Heart left ventricle (tissue), 16 donors: ENCODE data around the gene LAGE3. TPM values are rescaled to one million over a fixed set of nuclear protein-coding genes. Genes with fewer than 3 reads are reported as not detected.

Source experiments
- ATAC-seq, 4 donors: fragments of 200-7000 bp; cut with Tn5 transposase; one replicate each; pipeline ENCODE4 v1.9.1; 2020 to 2022; ENCODE audit warnings: moderate library complexity in 4 of 4, mild to moderate bottlenecking in 3 of 4, moderate number of reproducible peaks in 1 of 4
- DNase-seq, 5 donors: peaks; one replicate each; pipeline ENCODE4 v3.0.0-alpha.2; 2020
- H3K27ac ChIP-seq, 12 donors: fragments of 200-600 bp; sonication (generic) in 4 of 12; one replicate each; pipeline versions ENCODE4 v1.5.0 to v1.8.0; 2016 to 2022; ENCODE audit warnings: mild to moderate bottlenecking in 2 of 12
- H3K27me3 ChIP-seq, 9 donors: fragments of 200-600 bp; sonication (generic) in 2 of 9; one replicate each; pipeline versions ENCODE4 v1.5.1 to v1.8.0; 2016 to 2022; ENCODE audit warnings: mild to moderate bottlenecking in 3 of 9
- H3K36me3 ChIP-seq, 9 donors: fragments of 200-600 bp; sonication (generic) in 2 of 9; one replicate each; pipeline versions ENCODE4 v1.5.0 to v1.8.0; 2018 to 2022; ENCODE audit warnings: mild to moderate bottlenecking in 2 of 9
- H3K4me1 ChIP-seq, 12 donors: fragments of 200-600 bp; sonication (generic) in 4 of 12; one replicate each; pipeline versions ENCODE4 v1.5.0 to v1.8.0; 2016 to 2022; ENCODE audit warnings: mild to moderate bottlenecking in 3 of 12
- H3K4me3 ChIP-seq, 12 donors: fragments of 200-600 bp; sonication (generic) in 4 of 12; one replicate each; pipeline versions ENCODE4 v1.5.0 to v1.8.0; 2017 to 2022; ENCODE audit warnings: mild to moderate bottlenecking in 9 of 12, moderate library complexity in 4 of 12
- H3K9me3 ChIP-seq, 12 donors: fragments of 200-600 bp; sonication (generic) in 4 of 12; one replicate each; pipeline versions ENCODE4 v1.5.0 to v1.8.0; 2016 to 2022; ENCODE audit warnings: mild to moderate bottlenecking in 1 of 12
- CTCF ChIP-seq, 12 donors: fragments of 200-600 bp; sonication (generic) in 4 of 12; IDR thresholded peaks; one replicate each; pipeline versions ENCODE4 v1.5.0 to v1.8.0; 2018 to 2022; ENCODE audit warnings: antibody characterized with exemption in 12 of 12, mild to moderate bottlenecking in 5 of 12
- POLR2A ChIP-seq, 2 donors: fragments of 450-650 bp; IDR thresholded peaks; one replicate each; pipeline ENCODE4 v1.6.1; 2017; ENCODE audit warnings: antibody characterized with exemption in 2 of 2, mild to moderate bottlenecking in 2 of 2, moderate library complexity in 2 of 2
- WGBS, 4 donors: extraction: QIAGEN DNeasy Blood & Tissue Kit in 2 of 4; methylation state at CpG; one replicate each; pipeline versions ENCODE4 v1.1.5 to v1.1.7; 2013 to 2018; 5-methylcytosine and 5-hydroxymethylcytosine counted together
- intact Hi-C, 10 donors: fragments of 100-400 bp; cut with DNase I; formaldehyde crosslinking; loops; one replicate each; pipeline versions ENCODE4 v1.11.1 to v1.14.2; 2022
- polyA plus RNA-seq, 2 donors: library from polyadenylated mRNA; stranded (reverse); fragments of 200-250 nt; gene quantifications; one replicate each; pipeline ENCODE4 v1.2.3, GENCODE V29; 2013
- total RNA-seq, 9 donors: library from RNA; depleted of rRNA in 2 of 9; stranded (reverse); fragments of >200 nt in 2 of 9; fragmentation: NEBNext Ultra II Directional in 3 of 9; extraction: Animal tissue kit (Norgen Biotek cat#: 25700) in 3 of 9; gene quantifications; one replicate each; pipeline versions ENCODE4 v1.1.0 to v1.2.4, GENCODE V29; 2016 to 2023
- donor health status: ischemic (EF 13 %, LVEDD 7.1; RV severe dilation, severe dysfunction).
- donor health status: healthy with polysubstance abuse.
- donor health status: DM: no; HTN: yes; CAD: no.
- donor health status: DM: no; HTN: no; CAD: no.
- donor health status: ischemic (EF 25% LVEDD 6.9; RV normal size, moderate dysfunction).
- donor health status: ischemic (EF 25% LVEDD 5.7; RV mildly dilated, moderate dysfunction).
- donor health status: healthy.
- donor health status: DM: yes; HTN: yes; CAD: no.
- donor health status: ischemic (EF 35%, LVEDD 5.7; RV mildly dilated, moderate dysfunction).
- donor health status: nonischemic (EF 11% LVEDD 7.7; RV severe dilation, severe dysfunction).
- donor health status: DM: yes; HTN: yes; CAD: no.
- donor health status: PGD.
- donor health status: ischemic (EF 29% LVEDD 5.4; RV normal size, mild dysfunction).
- donor health status: nonischemic (EF 23%, LVEDD 6.1; RV moderate dilation, normal function).

The LAGE3 gene
- total and polyA plus RNA-seq, 11 donors, result 15.1 to 26.8 (median 18.9) TPM

DNA sequence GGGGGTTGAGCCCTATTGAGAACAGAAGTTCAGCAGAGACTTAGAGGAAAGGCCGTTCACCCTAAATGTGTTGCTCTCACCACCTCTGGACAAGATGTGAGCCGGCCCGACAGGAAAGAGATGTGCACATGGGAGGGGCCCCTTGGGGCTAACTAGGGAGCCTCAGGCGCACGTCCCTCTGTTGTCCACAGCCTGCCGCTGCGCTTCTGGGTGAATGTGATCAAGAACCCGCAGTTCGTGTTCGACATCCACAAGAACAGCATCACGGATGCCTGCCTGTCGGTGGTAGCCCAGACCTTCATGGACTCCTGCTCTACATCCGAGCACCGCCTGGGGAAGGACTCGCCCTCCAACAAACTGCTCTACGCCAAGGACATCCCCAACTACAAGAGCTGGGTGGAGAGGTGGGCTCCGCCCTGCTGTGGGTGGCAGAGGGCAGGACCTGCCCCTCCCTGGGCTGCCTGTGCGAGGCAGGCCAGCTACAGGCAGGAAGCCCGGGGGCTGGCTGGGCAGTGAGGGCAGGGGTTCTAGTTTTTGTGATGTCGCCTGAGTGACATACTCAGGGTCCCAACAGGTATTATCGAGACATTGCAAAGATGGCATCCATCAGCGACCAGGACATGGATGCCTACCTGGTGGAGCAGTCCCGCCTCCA, 8.0 kb downstream of the LAGE3 start:
- Histone ChIP-seq H3K4me3 (no peak overlapping the region), H3K27me3 (no peaks in the 10 kb centered on the region), H3K9me3 (no peaks in the 10 kb centered on the region), H3K36me3 (peaks cover 0 to 47% (median 4%) of the 10 kb centered on the region in 9 donors), H3K4me1 (no peaks in the 10 kb centered on the region), H3K27ac (no peak overlapping the region)
- no peak for ATAC-seq
- intact Hi-C loops, result no loop called here
- TF ChIP-seq POLR2A (IDR thresholded peaks at IDR 0.05), result no peak
- no peak for TF ChIP-seq CTCF (IDR thresholded peaks at IDR 0.05)
- WGBS, 4 donors, result 87 to 91% (median 90%) methylated on average over 4 to 23 of the region's 23 CpGs
- DNase-seq, result no peak

DNA sequence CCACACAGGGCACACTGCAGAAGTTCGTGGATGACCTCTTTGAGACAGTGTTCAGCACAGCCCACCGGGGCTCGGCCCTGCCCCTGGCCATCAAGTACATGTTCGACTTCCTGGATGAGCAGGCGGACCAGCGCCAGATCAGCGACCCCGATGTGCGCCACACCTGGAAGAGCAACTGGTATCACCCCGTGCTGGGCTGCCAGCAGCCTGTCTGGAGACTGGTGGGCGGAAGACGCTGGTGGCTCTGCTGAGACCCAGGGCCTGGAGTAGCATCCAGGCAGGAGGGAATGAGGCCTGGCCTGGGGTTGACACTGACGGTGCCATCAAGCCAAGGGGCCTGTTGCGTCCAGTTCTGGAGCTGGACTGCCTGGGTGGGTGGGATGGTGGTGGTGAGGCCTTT, 8.6 kb downstream of the LAGE3 start:
- no peak for DNase-seq
- no peaks in the 10 kb centered on the region for H3K4me1 ChIP-seq
- peaks cover 0 to 53% (median 4%) of the 10 kb centered on the region in 9 donors for H3K36me3 ChIP-seq
- WGBS, 4 donors, result 86 to 96% (median 90%) methylated on average over 3 to 14 of the region's 14 CpGs
- H3K9me3 ChIP-seq, result no peaks in the 10 kb centered on the region
- no peak for TF ChIP-seq CTCF (IDR thresholded peaks at IDR 0.05)
- TF ChIP-seq POLR2A (IDR thresholded peaks at IDR 0.05), result no peak
- H3K27ac ChIP-seq, result no peak overlapping the region
- ATAC-seq, result no peak
- intact Hi-C loops, result no loop called here
- no peaks in the 10 kb centered on the region for H3K27me3 ChIP-seq
- no peak overlapping the region for H3K4me3 ChIP-seq

DNA sequence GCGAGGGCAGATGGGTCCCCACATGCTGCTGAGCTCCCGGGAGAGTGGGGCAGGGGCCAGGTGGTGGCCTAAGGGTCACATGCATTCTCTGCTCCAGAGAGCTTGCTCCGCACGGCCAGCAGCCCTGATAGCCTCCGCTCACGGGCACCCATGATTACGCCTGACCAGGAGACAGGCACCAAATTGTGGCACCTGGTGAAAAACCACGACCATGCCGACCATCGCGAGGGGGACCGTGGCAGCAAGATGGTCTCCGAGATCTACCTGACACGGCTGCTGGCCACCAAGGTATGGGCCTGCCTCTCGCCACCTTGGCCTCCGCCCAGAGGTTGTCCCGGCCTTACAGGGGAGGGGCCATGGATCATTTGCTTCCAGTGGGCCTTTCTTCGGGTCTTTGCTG, 9.2 kb downstream of the LAGE3 start:
- no peaks in the 10 kb centered on the region for H3K9me3 ChIP-seq
- TF ChIP-seq POLR2A (IDR thresholded peaks at IDR 0.05) (no peak), CTCF (IDR thresholded peaks at IDR 0.05) (no peak)
- ATAC-seq, result no peak
- no peaks in the 10 kb centered on the region for H3K27me3 ChIP-seq
- H3K4me1 ChIP-seq, result no peaks in the 10 kb centered on the region
- H3K36me3 ChIP-seq, result peaks cover 0 to 55% (median 4%) of the 10 kb centered on the region in 9 donors
- H3K4me3 ChIP-seq, result no peak overlapping the region
- H3K27ac ChIP-seq, result no peak overlapping the region
- intact Hi-C loops, result no loop called here
- WGBS, 4 donors, result 67 to 95% (median 92%) methylated on average over 1 to 18 of the region's 18 CpGs
- DNase-seq, result peak in 1 of 5 donors; percentile 37

GRCh38 chrX:154469114-154469513, 10.0 kb downstream of the LAGE3 start:
- no peaks in the 10 kb centered on the region for H3K27me3 ChIP-seq
- no peak overlapping the region for H3K27ac ChIP-seq
- no peaks in the 10 kb centered on the region for H3K9me3 ChIP-seq
- intact Hi-C loops, result no loop called here
- H3K4me1 ChIP-seq, result no peaks in the 10 kb centered on the region
- no peak for ATAC-seq
- no peak overlapping the region for H3K4me3 ChIP-seq
- H3K36me3 ChIP-seq, result peaks cover 0 to 60% (median 4%) of the 10 kb centered on the region in 9 donors
- 73 to 98% (median 87%) methylated on average over 5 to 9 of the region's 9 CpGs for WGBS, 4 donors
- DNase-seq, result no peak
- no peak for TF ChIP-seq POLR2A (IDR thresholded peaks at IDR 0.05)
- no peak for TF ChIP-seq CTCF (IDR thresholded peaks at IDR 0.05)
